Adrenal gland (tissue), 5 donors: ENCODE results near the gene PPP3CA.

ENCODE experiments used
- POLR2A ChIP-seq, 2 donors: fragments of 450-650 bp; IDR thresholded peaks; one replicate each; pipeline ENCODE4 v1.6.1; 2017; ENCODE audit warnings: antibody characterized with exemption in 2 of 2, mild to moderate bottlenecking in 2 of 2, moderate library complexity in 1 of 2
- TF ChIP-seq, protein P1 (sequence below), 6 experiments: fragments of 450-650 bp in 4 of 6; fragments of 200-600 bp in 2 of 6; sonication (generic) in 1 of 6; IDR thresholded peaks; 1 replicate in 5 of 6; 2 replicates in 1 of 6; pipeline versions ENCODE4 v1.5.1 to v1.8.0; 2016 to 2021; ENCODE audit warnings: antibody characterized with exemption in 6 of 6, mild to moderate bottlenecking in 2 of 6, moderate library complexity in 1 of 6
- donor health status: DM: no; HTN: no; CAD: no.

DNA sequence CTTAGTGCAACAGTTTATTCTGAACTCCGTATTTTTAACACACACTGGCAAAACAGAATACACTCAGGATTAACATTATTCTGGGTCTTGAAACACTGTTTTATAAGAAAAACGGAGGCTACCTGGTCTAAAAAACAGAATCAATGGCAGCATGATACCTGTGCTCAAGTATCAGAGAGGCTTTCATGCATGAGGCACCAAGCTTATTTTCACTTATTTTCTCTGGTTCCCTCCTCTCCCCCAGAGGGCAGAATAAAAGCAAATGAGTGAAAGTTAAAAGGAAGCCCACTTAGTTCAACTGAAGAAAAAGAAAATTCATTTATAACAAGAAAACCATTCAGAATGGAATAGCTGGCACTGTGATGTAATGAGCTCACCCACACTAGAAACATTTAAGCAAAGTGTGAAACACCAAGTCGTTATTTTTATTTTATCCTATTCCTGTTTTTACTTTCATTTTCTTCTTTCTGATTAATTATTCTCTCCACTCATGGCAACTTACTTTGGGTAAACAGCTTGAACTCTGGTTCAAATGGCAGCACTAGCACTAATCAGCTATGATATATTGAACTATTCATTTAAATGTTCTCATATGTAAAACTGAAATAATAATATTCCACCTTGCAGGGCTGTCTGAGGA lies 211.8 kb downstream of the PPP3CA start:
- TF ChIP-seq POLR2A (IDR thresholded peaks at IDR 0.05): no peak
- TF ChIP-seq, protein P1, sequence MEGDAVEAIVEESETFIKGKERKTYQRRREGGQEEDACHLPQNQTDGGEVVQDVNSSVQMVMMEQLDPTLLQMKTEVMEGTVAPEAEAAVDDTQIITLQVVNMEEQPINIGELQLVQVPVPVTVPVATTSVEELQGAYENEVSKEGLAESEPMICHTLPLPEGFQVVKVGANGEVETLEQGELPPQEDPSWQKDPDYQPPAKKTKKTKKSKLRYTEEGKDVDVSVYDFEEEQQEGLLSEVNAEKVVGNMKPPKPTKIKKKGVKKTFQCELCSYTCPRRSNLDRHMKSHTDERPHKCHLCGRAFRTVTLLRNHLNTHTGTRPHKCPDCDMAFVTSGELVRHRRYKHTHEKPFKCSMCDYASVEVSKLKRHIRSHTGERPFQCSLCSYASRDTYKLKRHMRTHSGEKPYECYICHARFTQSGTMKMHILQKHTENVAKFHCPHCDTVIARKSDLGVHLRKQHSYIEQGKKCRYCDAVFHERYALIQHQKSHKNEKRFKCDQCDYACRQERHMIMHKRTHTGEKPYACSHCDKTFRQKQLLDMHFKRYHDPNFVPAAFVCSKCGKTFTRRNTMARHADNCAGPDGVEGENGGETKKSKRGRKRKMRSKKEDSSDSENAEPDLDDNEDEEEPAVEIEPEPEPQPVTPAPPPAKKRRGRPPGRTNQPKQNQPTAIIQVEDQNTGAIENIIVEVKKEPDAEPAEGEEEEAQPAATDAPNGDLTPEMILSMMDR (IDR thresholded peaks at IDR 0.05): no peak
